OCI-LY3 (cell line): Measurements from ENCODE around the gene FTH1.
"Not testable (repeated sequence)": the region's sequence is repeated elsewhere in the genome, so short reads cannot be mapped to it uniquely, and the experiment has no call there.

Experiments
- H2AFZ ChIP-seq: fragments of 200-600, 300-600 bp; shearing (Covaris generic); 2 replicates; pipeline ENCODE4 v1.6.0; 2014; ENCODE audit warnings: antibody characterized with exemption, low read depth, low read length
- H3K27ac ChIP-seq: fragments of 200-600, 300-600 bp; sonication (generic); 2 replicates; pipeline ENCODE4 v1.5.1; 2014; ENCODE audit warnings: mild to moderate bottlenecking, low read length, moderate library complexity, mixed read lengths
- H3K27me3 ChIP-seq: fragments of 200-600, 300-600 bp; sonication (generic); 2 replicates; pipeline ENCODE4 v1.6.1; 2014; ENCODE audit warnings: low read depth, low read length, mixed read lengths
- H3K36me3 ChIP-seq: fragments of 200-600, 300-600 bp; sonication (generic); replicated peaks from 2 replicates; pipeline ENCODE3; 2014; ENCODE audit warnings: low read depth, low read length, mixed read lengths
- H3K4me1 ChIP-seq: fragments of 300-600, 200-600 bp; sonication (generic); 2 replicates; pipeline ENCODE4 v1.6.1; 2014; ENCODE audit warnings: low read length, mixed read lengths
- H3K4me2 ChIP-seq: fragments of 200-600, 300-600 bp; sonication (generic); 2 replicates; pipeline ENCODE4 v1.6.1; 2014; ENCODE audit warnings: low read length, mixed read lengths
- H3K4me3 ChIP-seq: fragments of 300-600, 200-600 bp; sonication (generic); 2 replicates; pipeline ENCODE4 v1.5.1; 2014; ENCODE audit warnings: antibody characterized with exemption, mild to moderate bottlenecking, low read length, moderate library complexity
- H3K79me2 ChIP-seq: fragments of 300-600, 200-600 bp; shearing (Covaris generic); 2 replicates; pipeline ENCODE4 v1.6.1; 2014; ENCODE audit warnings: mild to moderate bottlenecking, low read length, mixed read lengths
- H3K9ac ChIP-seq: fragments of 300-600, 200-600 bp; shearing (Covaris generic); 2 replicates; pipeline ENCODE4 v1.6.0; 2014; ENCODE audit warnings: mild to moderate bottlenecking, low read length, moderate library complexity
- H3K9me3 ChIP-seq: fragments of 200-600, 300-600 bp; shearing (Covaris generic); 2 replicates; pipeline ENCODE4 v1.6.1; 2014; ENCODE audit warnings: low read length, mixed read lengths; ENCODE audit not compliant: insufficient read depth
- H4K20me1 ChIP-seq: fragments of 200-600, 300-600 bp; sonication (generic); 2 replicates; pipeline ENCODE4 v1.6.1; 2016; ENCODE audit warnings: low read length, mixed read lengths; ENCODE audit not compliant: insufficient read depth
- CTCF ChIP-seq: fragments of 200-600, 300-600 bp; sonication (generic); IDR thresholded peaks from 2 replicates; pipeline ENCODE4 v1.5.1; 2014; ENCODE audit warnings: antibody characterized with exemption, low read length, low read depth
- EZH2phosphoT487 ChIP-seq: fragments of 200-600 bp; shearing (Covaris generic); IDR thresholded peaks from 2 replicates; pipeline ENCODE4 v1.6.1; 2018; ENCODE audit warnings: antibody characterized with exemption, mixed run types, low read depth

FTH1 gene

GRCh38 chr11:61967924-61968757 is 707 bp upstream of the FTH1 start:
- Histone ChIP-seq H3K36me3 (peaks cover 29% of the 10 kb centered on the region), H3K79me2 (peaks cover 27% of the 10 kb centered on the region), H3K27ac (peak overlapping the region; percentile 77), H4K20me1 (peaks cover 33% of the 10 kb centered on the region), H3K27me3 (no peaks in the 10 kb centered on the region), H3K9me3 (no peaks in the 10 kb centered on the region), H3K4me1 (peaks cover 62% of the 10 kb centered on the region), H3K9ac (peak overlapping the region; percentile 92), H2AFZ (peak overlapping the region; percentile 50; the same call in 1 of the 2 replicates), H3K4me3 (peak overlapping the region; percentile 87), H3K4me2 (peak overlapping the region; percentile 93)
- no peak for TF ChIP-seq EZH2phosphoT487
- TF ChIP-seq CTCF: no peak

GRCh38 chr11:61966734-61967115 is 709 bp downstream of the FTH1 start:
- peaks cover 35% of the 10 kb centered on the region for H3K36me3 ChIP-seq
- no peaks in the 10 kb centered on the region for H3K9me3 ChIP-seq
- peaks cover 33% of the 10 kb centered on the region for H4K20me1 ChIP-seq
- H2AFZ ChIP-seq: no peak overlapping the region
- peak overlapping the region; percentile 77 for H3K27ac ChIP-seq
- H3K27me3 ChIP-seq: no peaks in the 10 kb centered on the region
- H3K79me2 ChIP-seq: peaks cover 27% of the 10 kb centered on the region
- H3K9ac ChIP-seq: peak overlapping the region; percentile 92
- H3K4me3 ChIP-seq: peak overlapping the region; percentile 87
- peak overlapping the region; percentile 91 for H3K4me2 ChIP-seq
- peaks cover 53% of the 10 kb centered on the region for H3K4me1 ChIP-seq
- TF ChIP-seq CTCF (no peak), EZH2phosphoT487 (no peak)

GRCh38 chr11:61964666-61965271 is 2.7 kb downstream of the FTH1 start:
- H4K20me1 ChIP-seq: peaks cover 33% of the 10 kb centered on the region
- H3K9me3 ChIP-seq, H2AFZ ChIP-seq, H3K27me3 ChIP-seq, H3K9ac ChIP-seq: not testable (repeated sequence)
- H3K4me1 ChIP-seq: peaks cover 45% of the 10 kb centered on the region
- peak overlapping the region; percentile 87 for H3K4me3 ChIP-seq
- H3K36me3 ChIP-seq: peaks cover 35% of the 10 kb centered on the region
- H3K27ac ChIP-seq: peak overlapping the region; percentile 57; the same call in 1 of the 2 replicates
- H3K79me2 ChIP-seq: peaks cover 27% of the 10 kb centered on the region
- H3K4me2 ChIP-seq: peak overlapping the region; percentile 91

- Histone ChIP-seq H3K9me3 (no peaks in the 10 kb centered on the region), H3K79me2 (peaks cover 27% of the 10 kb centered on the region), H2AFZ (no peak overlapping the region), H3K27me3 (no peaks in the 10 kb centered on the region), H3K4me2 (peak overlapping the region; percentile 52), H4K20me1 (peaks cover 33% of the 10 kb centered on the region), H3K27ac (peak overlapping the region; percentile 71), H3K4me1 (peaks cover 45% of the 10 kb centered on the region), H3K4me3 (peak overlapping the region; percentile 18; the same call in 1 of the 2 replicates), H3K36me3 (peaks cover 35% of the 10 kb centered on the region), H3K9ac (no peak overlapping the region)
- TF ChIP-seq EZH2phosphoT487 (no peak), CTCF (no peak)
Measured at GRCh38 chr11:61964058-61964665, 3.3 kb downstream of the FTH1 start.
